NB4 (cell line): Measurements from ENCODE around the gene C4BPB.

ENCODE experiments used
- DNase-seq: peaks from one replicate; pipeline ENCODE4 v3.0.0; 2010; ENCODE audit warnings: low read depth
- H3K4me3 ChIP-seq: one replicate; pipeline ENCODE4 v1.5.1; 2011; ENCODE audit warnings: mild to moderate bottlenecking, low read depth, low read length, moderate library complexity
- CTCF ChIP-seq: IDR thresholded peaks from one replicate; pipeline ENCODE4 v1.5.1; 2012; ENCODE audit warnings: low read depth, low read length
- MAX ChIP-seq: IDR thresholded peaks from 2 replicates; pipeline ENCODE4 v1.6.1; 2011; ENCODE audit warnings: low read depth, low read length
- MYC ChIP-seq: IDR thresholded peaks from 2 replicates; pipeline ENCODE4 v1.6.1; 2011; ENCODE audit warnings: low read depth, low read length
- POLR2A ChIP-seq: IDR thresholded peaks from 2 replicates; pipeline ENCODE4 v1.6.1; 2011; ENCODE audit warnings: mild to moderate bottlenecking; ENCODE audit not compliant: insufficient read length; ENCODE audit errors: extremely low read depth

The C4BPB gene

GRCh38 chr1:207109004-207109403, 20.3 kb downstream of the C4BPB start:
- no peak for TF ChIP-seq MYC
- no peak for TF ChIP-seq CTCF
- TF ChIP-seq POLR2A, result no peak
- TF ChIP-seq MAX, result no peak
- no peak for DNase-seq
- no peak overlapping the region for H3K4me3 ChIP-seq

GRCh38 chr1:207112616-207113296, 24.1 kb downstream of the C4BPB start:
- TF ChIP-seq MYC (no peak), CTCF (no peak), POLR2A (no peak), MAX (no peak)

GRCh38 chr1:207115269-207115668, 26.6 kb downstream of the C4BPB start:
- no peak for DNase-seq
- H3K4me3 ChIP-seq, result no peak overlapping the region
- TF ChIP-seq POLR2A (no peak), MAX (no peak), MYC (no peak), CTCF (no peak)

More at GRCh38 chr1:207112616-207113296, 24.1 kb downstream of the C4BPB start:
- H3K4me3 ChIP-seq, result no peak overlapping the region
- DNase-seq, result no peak

GRCh38 chr1:207124389-207124788, 35.7 kb downstream of the C4BPB start:
- H3K4me3 ChIP-seq, result no peak overlapping the region
- no peak for DNase-seq
- TF ChIP-seq POLR2A (no peak), CTCF (no peak), MAX (no peak), MYC (no peak)

GRCh38 chr1:207128336-207128921, 39.8 kb downstream of the C4BPB start:
- DNase-seq, result no peak
- TF ChIP-seq CTCF, result no peak
- TF ChIP-seq MAX, result no peak
- TF ChIP-seq POLR2A, result no peak
- no peak for TF ChIP-seq MYC
- H3K4me3 ChIP-seq, result no peak overlapping the region

GRCh38 chr1:207129053-207129452, 40.4 kb downstream of the C4BPB start:
- TF ChIP-seq MYC (no peak), MAX (no peak), CTCF (no peak), POLR2A (no peak)
- no peak for DNase-seq
- no peak overlapping the region for H3K4me3 ChIP-seq
